WTC11 (cell line): Measurements from ENCODE around the gene ZNF627. TPM values are rescaled to one million over a fixed set of nuclear protein-coding genes. Genes with fewer than 3 reads are reported as not detected.

Experiments
- ATAC-seq: fragments of 200-7000 bp; cut with Tn5 transposase; 2 replicates; pipeline ENCODE4 v1.10.0; 2021; ENCODE audit warnings: mild to moderate bottlenecking, moderate library complexity
- CTCF ChIA-PET: fragments of 300-600 bp; sonication (Branson Sonifier 250); formaldehyde crosslinking; loops from one replicate; lab custom pipeline; 2021; ENCODE audit warnings: antibody characterized with exemption; lab: Charles Lee
- POLR2A ChIA-PET: fragments of 350-600 bp; sonication (Branson Sonifier 250); formaldehyde crosslinking; loops from one replicate; lab custom pipeline; 2021; ENCODE audit warnings: antibody characterized with exemption; lab: Charles Lee
- DNase-seq: peaks from one replicate; pipeline ENCODE4 v3.0.0; 2021; ENCODE audit warnings: low spot score
- H3K27ac Mint-ChIP-seq: 2 replicates; pipeline ENCODE4 v1.8.0; 2021; ENCODE audit warnings: mixed read lengths
- H3K27me3 Mint-ChIP-seq: 2 replicates; pipeline ENCODE4 v1.8.0; 2021; ENCODE audit warnings: low read depth, mild to moderate bottlenecking, moderate library complexity, mixed read lengths
- H3K36me3 Mint-ChIP-seq: 2 replicates; pipeline ENCODE4 v1.8.0; 2021; ENCODE audit warnings: mixed read lengths
- H3K4me1 Mint-ChIP-seq: 2 replicates; pipeline ENCODE4 v1.8.0; 2022; ENCODE audit warnings: mixed read lengths
- H3K4me3 Mint-ChIP-seq: 2 replicates; pipeline ENCODE4 v1.8.0; 2021; ENCODE audit warnings: mild to moderate bottlenecking, moderate library complexity, mixed read lengths
- H3K9me3 Mint-ChIP-seq: 2 replicates; pipeline ENCODE4 v1.8.0; 2021; ENCODE audit warnings: mixed read lengths
- CBFB ChIP-seq: sonication (generic); formaldehyde crosslinking; IDR thresholded peaks from 2 replicates; pipeline ENCODE4 v1.8.1; 2022; ENCODE audit warnings: mild to moderate bottlenecking, low read depth, missing genetic modification reagents
- CREM ChIP-seq: sonication (generic); formaldehyde crosslinking; IDR thresholded peaks from 2 replicates; pipeline ENCODE4 v1.8.1; 2022; ENCODE audit warnings: mild to moderate bottlenecking, missing genetic modification reagents, moderate library complexity
- CTCF ChIP-seq: fragments of 200-600 bp; IDR thresholded peaks from 2 replicates; pipeline ENCODE4 v1.8.0; 2022; ENCODE audit warnings: antibody characterized with exemption
- FOXP1 ChIP-seq: sonication (generic); formaldehyde crosslinking; IDR thresholded peaks from 2 replicates; pipeline ENCODE4 v1.8.0; 2022; ENCODE audit warnings: missing genetic modification reagents, mild to moderate bottlenecking, moderate library complexity, borderline replicate concordance
- GRHL2 ChIP-seq: fragments of 250-450 bp; sonication (Bioruptor Pico); IDR thresholded peaks from 2 replicates; pipeline ENCODE4 v1.8.0; 2022; ENCODE audit warnings: mild to moderate bottlenecking, moderate library complexity; ENCODE audit not compliant: insufficient replicate concordance, severe bottlenecking
- MAX ChIP-seq: sonication (generic); formaldehyde crosslinking; IDR thresholded peaks from 2 replicates; pipeline ENCODE4 v1.8.0; 2022; ENCODE audit warnings: mild to moderate bottlenecking, missing genetic modification reagents
- NFATC4 ChIP-seq: fragments of 250-450 bp; sonication (Bioruptor Pico); IDR thresholded peaks from 2 replicates; pipeline ENCODE4 v1.9.0; 2021; ENCODE audit warnings: mild to moderate bottlenecking
- NFE2L1 ChIP-seq: sonication (generic); formaldehyde crosslinking; IDR thresholded peaks from 2 replicates; pipeline ENCODE4 v1.8.1; 2023; ENCODE audit warnings: missing genetic modification reagents
- NR1H2 ChIP-seq: sonication (generic); formaldehyde crosslinking; IDR thresholded peaks from 2 replicates; pipeline ENCODE4 v1.9.0; 2021; ENCODE audit warnings: mild to moderate bottlenecking, moderate library complexity, missing genetic modification reagents
- NR2C2 ChIP-seq: sonication (generic); formaldehyde crosslinking; IDR thresholded peaks from 2 replicates; pipeline ENCODE4 v1.8.0; 2022; ENCODE audit warnings: mild to moderate bottlenecking, missing genetic modification reagents
- NR3C1 ChIP-seq: sonication (generic); formaldehyde crosslinking; conservative IDR thresholded peaks from 2 replicates; pipeline ENCODE4 v1.8.1; 2023; ENCODE audit warnings: low read depth, mild to moderate bottlenecking, missing genetic modification reagents
- PRRX2 ChIP-seq: fragments of 250-450 bp; sonication (Bioruptor Pico); IDR thresholded peaks from 2 replicates; pipeline ENCODE4 v1.8.0; 2021; ENCODE audit warnings: mild to moderate bottlenecking
- SMAD4 ChIP-seq: sonication (generic); formaldehyde crosslinking; IDR thresholded peaks from 2 replicates; pipeline ENCODE4 v1.8.0; 2022; ENCODE audit warnings: mild to moderate bottlenecking, missing genetic modification reagents
- USF1 ChIP-seq: sonication (generic); formaldehyde crosslinking; IDR thresholded peaks from 2 replicates; pipeline ENCODE4 v1.8.0; 2022; ENCODE audit warnings: mild to moderate bottlenecking, missing genetic modification reagents
- ZBTB21 ChIP-seq: sonication (generic); formaldehyde crosslinking; IDR thresholded peaks from 2 replicates; pipeline ENCODE4 v1.8.1; 2023; ENCODE audit warnings: mild to moderate bottlenecking, missing genetic modification reagents, borderline replicate concordance
- ZNF121 ChIP-seq: sonication (generic); formaldehyde crosslinking; IDR thresholded peaks from 2 replicates; pipeline ENCODE4 v1.8.0; 2023; ENCODE audit warnings: missing genetic modification reagents
- ZNF416 ChIP-seq: fragments of 250-450 bp; sonication (Bioruptor Pico); IDR thresholded peaks from 2 replicates; pipeline ENCODE4 v1.9.0; 2021; ENCODE audit warnings: mild to moderate bottlenecking, inconsistent platforms
- ZNF425 ChIP-seq: fragments of 250-450 bp; sonication (Bioruptor Pico); conservative IDR thresholded peaks from 2 replicates; pipeline ENCODE4 v1.9.0; 2021; ENCODE audit warnings: mild to moderate bottlenecking
- total RNA-seq: library from RNA; stranded (reverse); gene quantifications from 3 replicates; pipeline ENCODE4 v1.2.3, GENCODE V29; 2021
- TF ChIP-seq, protein P1 (sequence below): sonication (generic); formaldehyde crosslinking; conservative IDR thresholded peaks from 2 replicates; pipeline ENCODE4 v1.8.1; 2023; ENCODE audit warnings: mild to moderate bottlenecking, low read depth, missing genetic modification reagents, moderate library complexity
- TF ChIP-seq, protein P2 (sequence below): fragments of 250-450 bp; sonication (Bioruptor Pico); IDR thresholded peaks from 2 replicates; pipeline ENCODE4 v2.1.2; 2022; ENCODE audit warnings: mild to moderate bottlenecking, moderate library complexity
- TF ChIP-seq, protein P3 (sequence below): sonication (generic); formaldehyde crosslinking; IDR thresholded peaks from 2 replicates; pipeline ENCODE4 v1.8.0; 2022; ENCODE audit warnings: mild to moderate bottlenecking, missing genetic modification reagents
- TF ChIP-seq, protein P4 (sequence below): sonication (generic); formaldehyde crosslinking; conservative IDR thresholded peaks from 2 replicates; pipeline ENCODE4 v1.8.1; 2022; ENCODE audit warnings: mild to moderate bottlenecking, missing genetic modification reagents

ZNF627 gene
- total RNA-seq, 1 experiment from 2014 or later = 12.6 TPM

DNA sequence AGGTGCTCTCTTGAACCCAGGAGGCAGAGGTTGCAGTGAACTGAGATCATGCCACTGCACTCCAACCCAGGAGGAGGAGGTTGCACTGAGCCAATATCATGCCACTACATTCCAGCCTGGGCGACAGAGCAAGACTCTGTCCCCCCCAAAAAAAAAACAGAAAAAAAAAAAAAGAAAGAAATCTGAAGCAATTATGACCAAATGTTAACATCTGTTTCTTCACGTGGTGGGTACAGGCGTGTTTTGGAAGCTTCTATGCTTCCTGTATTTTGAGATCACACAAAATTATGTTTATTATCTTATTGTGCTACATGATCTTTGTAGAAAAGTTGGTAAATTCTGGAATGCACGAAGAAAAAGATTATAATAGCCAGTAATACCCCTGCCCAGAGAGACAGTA lies 17.2 kb upstream of the ZNF627 start (continued):
- TF ChIP-seq, protein P1, sequence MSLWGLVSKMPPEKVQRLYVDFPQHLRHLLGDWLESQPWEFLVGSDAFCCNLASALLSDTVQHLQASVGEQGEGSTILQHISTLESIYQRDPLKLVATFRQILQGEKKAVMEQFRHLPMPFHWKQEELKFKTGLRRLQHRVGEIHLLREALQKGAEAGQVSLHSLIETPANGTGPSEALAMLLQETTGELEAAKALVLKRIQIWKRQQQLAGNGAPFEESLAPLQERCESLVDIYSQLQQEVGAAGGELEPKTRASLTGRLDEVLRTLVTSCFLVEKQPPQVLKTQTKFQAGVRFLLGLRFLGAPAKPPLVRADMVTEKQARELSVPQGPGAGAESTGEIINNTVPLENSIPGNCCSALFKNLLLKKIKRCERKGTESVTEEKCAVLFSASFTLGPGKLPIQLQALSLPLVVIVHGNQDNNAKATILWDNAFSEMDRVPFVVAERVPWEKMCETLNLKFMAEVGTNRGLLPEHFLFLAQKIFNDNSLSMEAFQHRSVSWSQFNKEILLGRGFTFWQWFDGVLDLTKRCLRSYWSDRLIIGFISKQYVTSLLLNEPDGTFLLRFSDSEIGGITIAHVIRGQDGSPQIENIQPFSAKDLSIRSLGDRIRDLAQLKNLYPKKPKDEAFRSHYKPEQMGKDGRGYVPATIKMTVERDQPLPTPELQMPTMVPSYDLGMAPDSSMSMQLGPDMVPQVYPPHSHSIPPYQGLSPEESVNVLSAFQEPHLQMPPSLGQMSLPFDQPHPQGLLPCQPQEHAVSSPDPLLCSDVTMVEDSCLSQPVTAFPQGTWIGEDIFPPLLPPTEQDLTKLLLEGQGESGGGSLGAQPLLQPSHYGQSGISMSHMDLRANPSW (CRISPR knock-in tag) = no peak
- no peak for TF ChIP-seq NR3C1 (CRISPR knock-in tag)
- TF ChIP-seq, protein P2, sequence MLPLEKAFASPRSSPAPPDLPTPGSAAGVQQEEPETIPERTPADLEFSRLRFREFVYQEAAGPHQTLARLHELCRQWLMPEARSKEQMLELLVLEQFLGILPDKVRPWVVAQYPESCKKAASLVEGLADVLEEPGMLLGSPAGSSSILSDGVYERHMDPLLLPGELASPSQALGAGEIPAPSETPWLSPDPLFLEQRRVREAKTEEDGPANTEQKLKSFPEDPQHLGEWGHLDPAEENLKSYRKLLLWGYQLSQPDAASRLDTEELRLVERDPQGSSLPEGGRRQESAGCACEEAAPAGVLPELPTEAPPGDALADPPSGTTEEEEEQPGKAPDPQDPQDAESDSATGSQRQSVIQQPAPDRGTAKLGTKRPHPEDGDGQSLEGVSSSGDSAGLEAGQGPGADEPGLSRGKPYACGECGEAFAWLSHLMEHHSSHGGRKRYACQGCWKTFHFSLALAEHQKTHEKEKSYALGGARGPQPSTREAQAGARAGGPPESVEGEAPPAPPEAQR (CRISPR knock-in tag) = no peak
- TF ChIP-seq FOXP1 (CRISPR knock-in tag) = no peak
- no peak for TF ChIP-seq USF1 (CRISPR knock-in tag)

GRCh38 chr19:11581740-11582139 lies 15.5 kb upstream of the ZNF627 start:
- Mint-ChIP-seq H3K36me3 (no peaks in the 10 kb centered on the region), H3K4me1 (peaks cover 8% of the 10 kb centered on the region), H3K4me3 (no peak overlapping the region), H3K27me3 (peaks cover 14% of the 10 kb centered on the region), H3K27ac (no peak overlapping the region), H3K9me3 (no peaks in the 10 kb centered on the region)
- POLR2A ChIA-PET = no interaction called here
- CTCF ChIA-PET = no interaction called here
- ATAC-seq = no peak
- DNase-seq = no peak
- TF ChIP-seq ZNF425 = no peak
- TF ChIP-seq CBFB = no peak
- no peak for TF ChIP-seq NR1H2
- no peak for TF ChIP-seq ZBTB21 (CRISPR knock-in tag)
- TF ChIP-seq, protein P3, sequence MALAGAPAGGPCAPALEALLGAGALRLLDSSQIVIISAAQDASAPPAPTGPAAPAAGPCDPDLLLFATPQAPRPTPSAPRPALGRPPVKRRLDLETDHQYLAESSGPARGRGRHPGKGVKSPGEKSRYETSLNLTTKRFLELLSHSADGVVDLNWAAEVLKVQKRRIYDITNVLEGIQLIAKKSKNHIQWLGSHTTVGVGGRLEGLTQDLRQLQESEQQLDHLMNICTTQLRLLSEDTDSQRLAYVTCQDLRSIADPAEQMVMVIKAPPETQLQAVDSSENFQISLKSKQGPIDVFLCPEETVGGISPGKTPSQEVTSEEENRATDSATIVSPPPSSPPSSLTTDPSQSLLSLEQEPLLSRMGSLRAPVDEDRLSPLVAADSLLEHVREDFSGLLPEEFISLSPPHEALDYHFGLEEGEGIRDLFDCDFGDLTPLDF (CRISPR knock-in tag) = no peak
- TF ChIP-seq ZNF121 = no peak
- TF ChIP-seq SMAD4 (CRISPR knock-in tag) = no peak
- TF ChIP-seq, protein P4, sequence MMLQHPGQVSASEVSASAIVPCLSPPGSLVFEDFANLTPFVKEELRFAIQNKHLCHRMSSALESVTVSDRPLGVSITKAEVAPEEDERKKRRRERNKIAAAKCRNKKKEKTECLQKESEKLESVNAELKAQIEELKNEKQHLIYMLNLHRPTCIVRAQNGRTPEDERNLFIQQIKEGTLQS (CRISPR knock-in tag) = no peak
- no peak for TF ChIP-seq NFATC4
- no peak for TF ChIP-seq NFE2L1 (CRISPR knock-in tag)
- no peak for TF ChIP-seq CREM
- no peak for TF ChIP-seq GRHL2 (CRISPR knock-in tag)
- TF ChIP-seq MAX (CRISPR knock-in tag) = no peak
- no peak for TF ChIP-seq NR2C2 (CRISPR knock-in tag)
- TF ChIP-seq CTCF = no peak
- no peak for TF ChIP-seq FOXP1 (CRISPR knock-in tag)
- no peak for TF ChIP-seq ZNF416 (CRISPR knock-in tag)
- TF ChIP-seq PRRX2 = no peak
